GM19463 (cell line): Measurements from ENCODE around the gene CNPY1.

ENCODE experiments used
- ATAC-seq: cut with Tn5 transposase; IDR thresholded peaks from one replicate; pipeline ENCODE4 v1.9.1; 2021; ENCODE audit warnings: mild to moderate bottlenecking, moderate library complexity; ENCODE audit not compliant: unreplicated experiment

Gene CNPY1

GRCh38 chr7:155469311-155470185 lies 76.8 kb downstream of the CNPY1 start:
- ATAC-seq = no peak

- no peak for ATAC-seq
These were observed 77.6 kb downstream of the CNPY1 start for GRCh38 chr7:155468785-155469148.

- ATAC-seq = no peak
These were observed 78.2 kb downstream of the CNPY1 start for GRCh38 chr7:155467846-155468784.

DNA sequence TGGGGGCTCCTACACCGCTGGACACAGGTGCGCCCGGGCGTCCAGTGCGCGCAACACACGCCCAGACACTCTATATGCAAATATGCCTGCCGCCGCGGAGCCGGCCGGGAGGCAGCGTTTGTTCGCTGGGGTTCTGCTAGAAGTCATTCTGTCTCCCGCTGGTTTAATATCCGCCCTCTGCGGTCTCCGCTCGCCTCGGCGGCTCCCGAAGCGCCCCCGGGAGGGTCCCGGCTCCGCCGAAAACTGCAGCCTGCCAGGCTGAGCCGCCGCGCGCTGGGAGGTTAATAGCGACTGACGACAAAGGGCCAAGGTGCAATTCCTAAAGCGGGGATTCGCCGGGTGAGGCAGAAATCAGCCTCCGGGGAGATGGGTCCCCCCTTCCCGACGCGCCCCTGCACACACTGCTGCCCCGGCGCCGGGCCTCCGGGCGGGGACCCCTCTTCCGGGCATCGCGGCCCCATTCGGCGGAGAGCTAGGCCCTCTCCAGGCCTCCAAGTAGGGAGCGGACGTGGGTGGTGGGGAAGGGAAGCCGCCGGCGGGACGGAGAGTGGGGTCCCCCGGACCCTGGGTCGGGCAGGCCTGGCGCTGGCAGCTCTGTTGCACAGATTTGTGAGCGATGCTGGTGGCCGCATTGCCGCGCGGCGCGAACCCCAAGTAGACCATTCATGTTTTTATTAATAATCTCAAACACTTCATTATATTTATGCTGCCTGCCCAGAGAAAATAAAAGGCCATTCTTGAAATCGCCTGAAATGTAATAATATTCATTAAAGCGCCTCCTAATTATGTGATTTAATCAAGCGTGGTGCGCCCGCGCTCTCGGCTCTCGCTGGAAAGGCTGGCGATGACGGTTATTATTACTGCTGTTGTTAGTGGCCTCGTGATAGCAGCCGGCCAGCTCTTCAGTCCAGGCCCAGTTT lies 79.3 kb downstream of the CNPY1 start:
- ATAC-seq = peak; percentile 57

DNA sequence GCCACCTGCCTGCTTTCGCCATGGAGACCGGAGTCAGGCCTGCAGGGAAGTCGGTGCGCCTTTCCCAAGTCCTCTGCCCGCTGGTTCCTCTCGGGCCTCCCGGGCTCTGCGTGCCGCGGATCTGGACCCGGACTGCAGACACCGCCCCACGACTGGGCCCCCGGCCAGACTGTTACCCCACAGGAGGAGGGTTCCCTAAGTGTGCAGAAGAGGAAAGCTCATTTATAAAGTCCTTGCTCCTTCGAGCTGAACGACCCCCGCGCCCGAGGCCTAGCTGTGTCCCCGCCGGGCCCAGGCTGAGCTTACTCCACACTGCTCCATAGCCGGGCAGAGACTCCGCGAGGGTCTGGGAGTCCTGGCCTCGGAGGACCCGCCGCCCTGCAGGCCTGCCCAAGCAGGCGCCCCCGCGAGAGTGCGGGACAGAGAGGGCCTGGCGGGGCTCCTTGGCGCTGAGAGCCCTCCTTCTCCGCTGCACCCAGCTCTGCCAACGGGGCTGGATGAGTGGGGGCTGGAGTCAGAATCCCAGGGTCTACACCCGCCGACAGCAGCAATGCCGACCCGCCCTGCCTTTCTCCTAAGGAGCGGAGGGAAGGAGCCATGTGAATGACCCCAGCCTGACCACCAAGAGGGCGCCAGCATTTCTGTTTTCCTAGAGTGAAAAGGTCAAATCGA lies 80.1 kb downstream of the CNPY1 start:
- no peak for ATAC-seq

DNA sequence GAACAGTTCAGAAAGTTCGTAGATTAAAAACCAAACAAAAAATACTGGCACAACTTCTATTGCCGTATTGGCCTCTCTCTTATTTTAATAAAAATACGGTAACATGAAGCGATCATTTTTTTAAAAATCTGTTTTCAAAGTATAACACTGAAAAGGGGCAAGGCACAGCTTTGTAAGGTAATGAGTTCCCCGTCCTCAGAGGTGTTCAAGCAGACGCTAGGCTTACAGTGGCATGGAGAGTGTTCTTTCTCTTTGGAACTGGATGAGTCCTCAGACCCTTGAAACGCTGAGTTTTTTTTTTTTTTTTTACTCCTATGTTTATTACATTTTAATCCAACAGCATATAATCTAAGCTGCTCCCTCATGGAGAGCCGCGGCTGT lies 80.6 kb downstream of the CNPY1 start:
- ATAC-seq = no peak

DNA sequence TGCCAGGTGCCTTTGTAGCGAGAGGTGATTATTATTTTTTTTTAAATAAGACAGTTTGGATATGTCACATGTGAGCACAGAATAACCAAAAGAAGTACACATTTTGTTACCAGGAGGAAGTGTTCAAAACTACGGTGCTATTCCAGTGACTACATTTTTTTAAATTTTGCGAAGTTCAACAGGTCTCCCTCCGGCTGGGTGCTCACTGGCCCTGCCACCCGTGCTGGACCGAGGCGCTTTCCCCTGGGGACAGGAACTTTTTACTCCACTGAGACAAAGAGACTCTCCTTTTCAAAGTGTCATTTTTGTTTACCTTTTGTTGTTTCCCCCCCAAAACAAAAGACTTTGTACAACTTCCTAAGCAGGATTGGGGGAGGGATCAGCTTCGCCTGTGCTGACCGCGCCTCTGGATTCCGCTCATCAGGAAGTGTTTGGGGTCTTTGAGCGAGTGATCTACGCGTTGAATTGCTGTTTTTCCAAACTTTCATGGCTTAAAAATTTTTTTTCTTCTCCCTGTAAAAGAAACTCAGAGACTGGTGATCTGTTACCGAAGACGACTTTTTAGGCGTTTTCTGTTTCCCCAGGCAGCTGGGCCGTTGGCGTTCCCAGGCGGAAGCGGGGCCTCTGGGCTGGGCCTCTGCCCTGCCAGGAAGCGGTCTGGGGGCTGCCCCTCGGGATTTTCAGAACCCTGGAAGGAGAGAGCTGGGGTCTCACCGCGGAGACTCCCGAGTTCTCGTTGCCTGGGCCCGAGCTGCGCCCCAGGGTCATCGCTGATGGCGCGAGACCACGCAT lies 81.2 kb downstream of the CNPY1 start:
- no peak for ATAC-seq

DNA sequence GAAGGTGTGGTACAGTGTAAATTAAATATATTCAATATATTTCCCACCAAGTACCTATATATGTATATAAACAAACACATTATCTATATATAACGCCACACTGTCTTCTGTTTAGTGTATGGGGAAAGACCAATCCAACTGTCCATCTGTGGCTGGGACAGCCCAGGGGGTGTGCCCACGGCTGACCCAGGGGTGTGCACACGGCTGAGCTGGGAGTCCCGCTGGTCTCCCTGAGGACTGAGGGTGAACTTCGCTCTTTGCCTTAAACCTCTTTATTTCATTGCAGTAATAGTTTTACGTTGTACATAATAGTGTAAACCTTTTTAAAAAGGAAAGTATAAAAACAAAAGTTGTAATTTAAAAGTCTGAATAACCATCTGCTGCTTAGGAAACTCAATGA lies 82.2 kb downstream of the CNPY1 start:
- no peak for ATAC-seq

DNA sequence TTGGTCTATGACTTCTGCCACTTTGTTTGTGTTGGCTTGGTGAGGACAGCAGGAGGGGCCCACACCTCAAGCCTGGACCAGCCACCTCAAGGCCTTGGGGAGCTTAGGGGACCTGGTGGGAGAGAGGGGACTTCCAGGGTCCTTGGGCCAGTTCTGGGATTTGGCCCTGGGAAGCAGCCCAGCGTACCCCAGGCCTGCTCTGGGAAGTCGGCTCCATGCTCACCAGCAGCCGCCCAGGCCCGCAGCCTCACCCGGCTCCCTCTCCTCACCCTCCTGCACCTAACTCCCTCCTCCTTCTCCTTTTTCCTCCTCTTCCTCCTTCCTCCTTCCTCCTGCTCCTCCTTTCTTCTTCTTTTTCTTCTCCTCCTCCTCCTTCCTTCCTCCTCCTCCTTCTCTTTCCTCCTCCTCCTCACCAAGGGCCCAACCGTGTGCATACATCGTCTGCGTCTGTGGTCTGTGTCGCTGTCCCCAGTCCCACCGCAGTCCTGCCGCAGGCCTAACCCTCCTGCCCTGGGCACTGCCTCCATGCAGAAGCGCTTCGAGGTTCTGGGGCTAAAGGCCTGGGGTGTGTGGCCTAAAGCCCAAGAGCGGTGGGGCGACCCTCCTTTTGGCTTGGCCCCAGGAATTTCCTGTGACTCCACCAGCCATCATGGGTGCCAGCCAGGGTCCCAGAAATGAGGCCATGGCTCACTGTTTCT lies 83.1 kb downstream of the CNPY1 start:
- ATAC-seq = no peak

GRCh38 chr7:155462163-155462735 lies 84.1 kb downstream of the CNPY1 start:
- no peak for ATAC-seq

DNA sequence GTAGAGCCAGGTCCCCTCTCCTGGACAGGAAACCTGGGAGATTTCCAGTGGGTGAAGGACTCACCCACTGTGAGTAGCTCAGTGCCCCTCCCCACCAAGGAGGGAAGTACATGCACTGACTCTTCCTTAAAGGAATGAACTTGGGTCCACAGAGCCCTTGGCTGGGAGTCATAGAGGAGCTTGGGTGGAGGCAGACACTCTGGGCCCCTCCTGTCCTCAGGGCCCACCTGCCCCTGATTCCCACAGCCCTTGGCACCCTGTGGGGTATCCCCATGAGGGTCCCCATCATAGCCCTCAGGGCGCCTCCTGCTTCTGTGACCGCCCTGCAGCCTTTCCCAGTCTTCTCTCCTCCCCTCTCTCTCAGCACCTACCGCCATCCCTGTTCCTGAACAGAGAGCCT lies 84.7 kb downstream of the CNPY1 start:
- no peak for ATAC-seq

DNA sequence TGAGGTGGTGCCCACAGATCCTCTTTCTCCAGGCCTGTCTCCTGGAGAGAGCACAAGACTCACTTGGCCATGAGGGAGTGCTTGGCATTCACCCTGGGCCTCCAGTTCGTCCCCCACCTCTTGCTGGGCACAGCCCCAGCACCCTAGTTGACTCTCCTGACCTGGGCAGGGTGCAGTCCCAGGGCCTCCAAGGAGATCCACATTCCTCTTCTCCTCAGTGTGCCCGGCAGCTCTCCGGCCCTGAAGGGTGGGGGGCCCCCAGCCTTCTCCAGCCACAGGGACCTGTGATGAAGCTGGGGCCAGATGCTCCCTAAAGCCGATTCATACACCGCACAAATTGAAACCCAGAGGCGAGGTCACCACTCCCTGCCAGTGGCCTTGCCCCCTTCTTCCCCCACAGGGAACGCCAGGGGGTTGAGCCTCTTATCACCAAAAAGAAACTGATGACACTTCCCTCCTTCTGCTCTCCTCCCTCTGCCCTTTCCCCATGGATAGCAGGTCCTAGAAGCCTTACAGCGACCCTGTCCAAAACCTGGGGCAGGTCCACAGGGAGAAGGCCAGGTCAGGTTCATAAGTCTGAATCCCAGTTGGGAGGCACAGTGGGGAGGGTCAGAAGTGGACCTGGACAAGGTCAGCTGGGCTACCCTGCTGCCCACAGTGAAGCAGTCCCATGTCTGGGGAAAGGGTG lies 85.3 kb downstream of the CNPY1 start:
- no peak for ATAC-seq

DNA sequence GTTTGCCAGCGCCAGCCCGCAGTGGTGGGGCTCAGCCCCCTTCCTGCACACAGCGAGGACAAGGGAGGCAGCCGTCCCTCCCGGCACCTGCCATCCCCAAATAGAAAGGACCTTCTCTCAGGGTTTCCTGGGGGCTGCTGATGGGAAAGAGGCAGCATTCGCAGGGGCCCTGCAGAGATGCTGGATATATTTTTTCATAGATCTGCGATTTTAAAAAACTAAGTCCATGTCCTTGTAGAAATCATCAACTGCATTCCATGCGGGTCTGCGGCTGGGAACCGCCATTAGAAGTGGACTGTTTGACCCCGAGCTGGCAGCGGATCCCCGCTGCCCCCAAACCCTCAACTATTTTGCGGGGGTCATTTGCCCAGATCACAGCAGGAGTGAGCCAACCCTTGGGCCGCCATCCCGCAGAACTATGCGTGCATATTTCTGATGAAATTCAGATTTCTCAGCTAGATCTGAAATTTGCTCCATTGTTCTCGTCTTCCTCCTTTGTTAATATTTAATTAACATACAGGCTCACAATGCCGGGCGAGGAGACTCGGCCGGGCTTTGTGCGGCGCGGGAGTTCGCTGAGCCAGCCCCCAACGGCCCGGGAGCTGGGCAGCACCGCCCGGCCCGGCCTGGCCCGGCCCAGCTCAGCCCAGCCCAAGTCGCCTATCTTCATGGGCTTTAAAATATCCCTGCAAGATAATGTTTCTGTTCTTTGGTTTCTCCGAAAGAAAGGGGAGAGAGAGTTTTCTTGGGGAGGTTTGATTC lies 86.5 kb downstream of the CNPY1 start:
- ATAC-seq = no peak

GRCh38 chr7:155458878-155459699 lies 87.3 kb downstream of the CNPY1 start:
- ATAC-seq = no peak

- ATAC-seq = no peak
These were observed 88.1 kb downstream of the CNPY1 start, which contains the start of gene EN2 for GRCh38 chr7:155458111-155458877. Gene EN2 (plus strand): TSS chr7:155458129. CDS start chr7:155458378, 249 bp downstream.
